Fibroblast of lung (primary cell): ENCODE measurements around the gene OXCT1.

ENCODE experiments used
- EZH2 ChIP-seq: IDR thresholded peaks from 2 replicates; pipeline ENCODE4 v1.5.1; 2012; ENCODE audit warnings: low read length, control low read depth, mild to moderate bottlenecking; ENCODE audit errors: missing control alignments
- TF ChIP-seq, protein P1 (sequence below), 2 donors: IDR thresholded peaks in 1 of 2; conservative IDR thresholded peaks in 1 of 2; 1 replicate in 1 of 2; 2 replicates in 1 of 2; pipeline ENCODE4 v1.5.1; 2011 to 2012; ENCODE audit warnings: low read length in 2 of 2, control low read depth in 1 of 2, inconsistent platforms in 1 of 2, low read depth in 1 of 2, mild to moderate bottlenecking in 1 of 2

DNA sequence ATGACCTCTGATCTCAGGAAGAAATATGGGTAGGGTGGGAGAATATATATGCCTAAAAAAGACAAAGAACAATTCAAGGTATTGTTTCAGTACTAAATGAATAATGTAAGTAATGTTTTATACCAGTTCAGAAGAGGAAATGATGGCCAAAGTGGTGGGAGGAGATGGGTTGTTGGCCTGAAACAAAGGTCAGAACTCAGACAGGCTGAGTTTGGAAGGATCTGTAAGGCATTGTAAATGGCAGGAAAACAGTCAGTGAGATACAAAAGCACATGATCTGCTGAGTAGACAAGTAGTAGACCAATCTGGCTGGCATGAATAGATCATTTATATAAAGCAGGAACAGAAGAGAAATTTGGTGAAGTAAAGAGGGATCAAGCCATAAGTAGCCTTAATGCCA is 184.0 kb downstream of the OXCT1 start:
- TF ChIP-seq, protein P1, sequence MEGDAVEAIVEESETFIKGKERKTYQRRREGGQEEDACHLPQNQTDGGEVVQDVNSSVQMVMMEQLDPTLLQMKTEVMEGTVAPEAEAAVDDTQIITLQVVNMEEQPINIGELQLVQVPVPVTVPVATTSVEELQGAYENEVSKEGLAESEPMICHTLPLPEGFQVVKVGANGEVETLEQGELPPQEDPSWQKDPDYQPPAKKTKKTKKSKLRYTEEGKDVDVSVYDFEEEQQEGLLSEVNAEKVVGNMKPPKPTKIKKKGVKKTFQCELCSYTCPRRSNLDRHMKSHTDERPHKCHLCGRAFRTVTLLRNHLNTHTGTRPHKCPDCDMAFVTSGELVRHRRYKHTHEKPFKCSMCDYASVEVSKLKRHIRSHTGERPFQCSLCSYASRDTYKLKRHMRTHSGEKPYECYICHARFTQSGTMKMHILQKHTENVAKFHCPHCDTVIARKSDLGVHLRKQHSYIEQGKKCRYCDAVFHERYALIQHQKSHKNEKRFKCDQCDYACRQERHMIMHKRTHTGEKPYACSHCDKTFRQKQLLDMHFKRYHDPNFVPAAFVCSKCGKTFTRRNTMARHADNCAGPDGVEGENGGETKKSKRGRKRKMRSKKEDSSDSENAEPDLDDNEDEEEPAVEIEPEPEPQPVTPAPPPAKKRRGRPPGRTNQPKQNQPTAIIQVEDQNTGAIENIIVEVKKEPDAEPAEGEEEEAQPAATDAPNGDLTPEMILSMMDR (conservative IDR thresholded peaks at IDR 0.05 in 1 of 2, IDR thresholded peaks at IDR 0.05 in 1 of 2; ENCODE audit: low read depth in 1 of 2, low read length in 2 of 2) = no peak
- no peak for TF ChIP-seq EZH2
